GM12872 (cell line): Measurements from ENCODE around the gene SLC16A3.
A peak's percentile ranks its signal among the peaks of the same experiment; 100 is the strongest.

Experiments used
- TF ChIP-seq, protein P1 (sequence below): IDR thresholded peaks from 3 replicates; pipeline ENCODE4 v1.5.1; 2011; ENCODE audit warnings: low read depth, mild to moderate bottlenecking, low read length, moderate library complexity; ENCODE audit not compliant: insufficient read depth

Gene SLC16A3

DNA sequence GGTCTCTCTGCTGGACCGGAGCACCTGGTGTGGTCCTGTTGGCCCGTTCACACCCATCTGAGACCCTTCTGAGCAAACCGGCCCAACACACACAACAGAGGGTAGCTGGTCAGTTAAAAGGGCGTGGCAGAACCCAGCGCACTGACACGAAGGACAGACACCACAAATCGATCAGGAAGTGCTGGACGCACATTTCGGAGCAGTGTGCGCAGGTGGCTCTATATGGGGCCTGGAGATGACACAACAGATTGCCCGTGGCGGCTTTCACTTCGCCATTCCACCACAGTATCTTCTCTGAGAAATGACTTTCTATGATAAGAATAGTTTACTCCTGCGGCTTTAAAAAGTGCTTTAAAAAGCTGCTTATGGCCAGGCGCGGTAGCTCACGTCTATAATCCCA is 28.7 kb upstream of the SLC16A3 start:
- TF ChIP-seq, protein P1, sequence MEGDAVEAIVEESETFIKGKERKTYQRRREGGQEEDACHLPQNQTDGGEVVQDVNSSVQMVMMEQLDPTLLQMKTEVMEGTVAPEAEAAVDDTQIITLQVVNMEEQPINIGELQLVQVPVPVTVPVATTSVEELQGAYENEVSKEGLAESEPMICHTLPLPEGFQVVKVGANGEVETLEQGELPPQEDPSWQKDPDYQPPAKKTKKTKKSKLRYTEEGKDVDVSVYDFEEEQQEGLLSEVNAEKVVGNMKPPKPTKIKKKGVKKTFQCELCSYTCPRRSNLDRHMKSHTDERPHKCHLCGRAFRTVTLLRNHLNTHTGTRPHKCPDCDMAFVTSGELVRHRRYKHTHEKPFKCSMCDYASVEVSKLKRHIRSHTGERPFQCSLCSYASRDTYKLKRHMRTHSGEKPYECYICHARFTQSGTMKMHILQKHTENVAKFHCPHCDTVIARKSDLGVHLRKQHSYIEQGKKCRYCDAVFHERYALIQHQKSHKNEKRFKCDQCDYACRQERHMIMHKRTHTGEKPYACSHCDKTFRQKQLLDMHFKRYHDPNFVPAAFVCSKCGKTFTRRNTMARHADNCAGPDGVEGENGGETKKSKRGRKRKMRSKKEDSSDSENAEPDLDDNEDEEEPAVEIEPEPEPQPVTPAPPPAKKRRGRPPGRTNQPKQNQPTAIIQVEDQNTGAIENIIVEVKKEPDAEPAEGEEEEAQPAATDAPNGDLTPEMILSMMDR, result no peak

DNA sequence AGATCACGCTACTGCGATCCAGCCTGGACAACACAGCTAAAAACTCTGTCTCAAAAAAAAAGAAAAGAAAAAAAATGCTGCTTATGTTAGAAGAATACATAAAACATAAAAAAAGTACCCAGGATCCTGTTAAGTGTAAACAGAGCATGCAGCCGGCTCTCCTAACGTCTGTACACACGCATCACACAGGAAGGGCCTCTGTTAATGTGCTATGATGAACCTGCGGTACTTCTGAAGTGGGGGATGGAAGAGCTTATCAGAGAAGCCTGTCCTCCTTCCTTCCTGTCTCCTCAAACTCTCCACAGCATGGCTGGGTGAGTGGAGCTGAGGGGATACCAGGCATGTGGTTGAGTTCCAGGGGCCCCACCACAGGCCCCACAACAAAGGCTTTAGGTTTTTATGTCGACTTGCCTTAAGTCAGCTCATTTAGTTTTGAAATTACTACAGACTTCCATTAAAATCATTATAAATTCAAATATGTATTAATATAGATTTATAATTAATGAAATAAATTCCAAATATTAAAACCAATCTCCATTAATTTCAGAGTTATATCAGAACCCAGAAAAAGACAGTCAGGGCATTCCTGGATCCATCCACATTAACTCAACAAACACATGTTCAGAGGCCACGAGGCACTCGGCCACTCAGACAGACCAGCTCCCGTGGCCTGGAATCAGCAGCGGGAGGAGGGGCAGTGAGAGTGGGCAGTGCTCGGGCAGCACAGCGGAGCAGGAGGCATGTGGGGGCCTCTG is 27.9 kb upstream of the SLC16A3 start:
- TF ChIP-seq, protein P1, result no peak

DNA sequence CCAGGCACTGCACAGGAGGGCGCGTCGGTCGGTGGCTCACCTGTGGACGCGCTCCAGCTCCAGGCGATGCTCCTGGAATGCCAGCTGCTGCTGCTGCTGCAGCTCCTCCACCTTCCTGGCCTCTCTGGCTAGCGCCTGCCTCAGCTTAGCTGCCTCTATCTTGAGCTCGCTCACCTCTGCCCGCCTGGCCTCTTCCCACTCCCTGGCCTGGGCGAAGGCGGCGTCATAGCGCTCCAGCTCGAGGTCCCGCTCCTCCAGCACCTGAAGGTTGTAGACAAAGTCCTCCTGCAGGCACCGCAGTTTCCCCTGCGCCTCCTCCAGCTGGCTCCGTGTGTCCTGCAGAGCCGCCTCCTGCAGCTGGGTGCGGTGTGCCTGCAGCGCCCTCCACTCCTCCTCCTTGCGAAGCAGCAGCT is 27.3 kb upstream of the SLC16A3 start:
- TF ChIP-seq, protein P1, result no peak

DNA sequence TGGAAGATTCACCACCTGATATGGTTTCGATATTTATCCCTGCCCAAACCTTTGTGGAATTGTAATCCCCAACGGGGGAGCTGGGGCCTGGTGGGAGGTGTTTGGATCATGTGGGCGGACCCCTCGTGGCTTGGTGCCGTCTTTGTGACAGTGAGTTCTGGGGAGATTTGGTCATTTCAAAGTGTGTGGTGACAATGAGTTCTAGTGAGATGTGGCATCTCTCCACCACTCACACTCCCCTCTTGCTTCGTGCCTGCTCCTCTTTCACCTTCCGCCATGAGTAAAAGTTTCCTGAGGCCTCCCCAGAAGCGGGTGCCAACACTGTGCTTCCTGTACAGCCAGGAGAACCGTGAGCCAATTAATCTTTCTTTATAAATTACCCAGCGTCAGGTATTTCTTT is 25.9 kb upstream of the SLC16A3 start:
- TF ChIP-seq, protein P1, result no peak

DNA sequence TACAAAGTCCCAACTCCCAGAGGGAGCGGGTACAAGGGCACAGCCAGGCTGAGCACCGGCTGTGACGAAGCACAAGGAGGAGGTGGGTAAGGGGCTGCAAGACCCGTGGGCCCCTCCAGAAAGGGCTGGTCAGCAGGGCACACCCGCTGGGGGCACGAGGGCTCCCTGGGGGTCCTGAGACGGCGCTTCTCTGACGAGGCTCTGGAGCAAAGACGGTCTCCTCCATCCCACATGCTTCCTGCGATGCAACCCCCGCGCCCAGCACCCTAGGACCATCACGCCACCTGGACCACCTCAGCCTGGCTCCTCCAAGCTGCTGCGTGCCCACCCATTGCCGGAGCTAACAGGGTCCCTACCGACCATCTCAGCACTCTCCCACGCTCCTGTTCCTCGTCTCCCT is 24.9 kb upstream of the SLC16A3 start:
- TF ChIP-seq, protein P1, result no peak

DNA sequence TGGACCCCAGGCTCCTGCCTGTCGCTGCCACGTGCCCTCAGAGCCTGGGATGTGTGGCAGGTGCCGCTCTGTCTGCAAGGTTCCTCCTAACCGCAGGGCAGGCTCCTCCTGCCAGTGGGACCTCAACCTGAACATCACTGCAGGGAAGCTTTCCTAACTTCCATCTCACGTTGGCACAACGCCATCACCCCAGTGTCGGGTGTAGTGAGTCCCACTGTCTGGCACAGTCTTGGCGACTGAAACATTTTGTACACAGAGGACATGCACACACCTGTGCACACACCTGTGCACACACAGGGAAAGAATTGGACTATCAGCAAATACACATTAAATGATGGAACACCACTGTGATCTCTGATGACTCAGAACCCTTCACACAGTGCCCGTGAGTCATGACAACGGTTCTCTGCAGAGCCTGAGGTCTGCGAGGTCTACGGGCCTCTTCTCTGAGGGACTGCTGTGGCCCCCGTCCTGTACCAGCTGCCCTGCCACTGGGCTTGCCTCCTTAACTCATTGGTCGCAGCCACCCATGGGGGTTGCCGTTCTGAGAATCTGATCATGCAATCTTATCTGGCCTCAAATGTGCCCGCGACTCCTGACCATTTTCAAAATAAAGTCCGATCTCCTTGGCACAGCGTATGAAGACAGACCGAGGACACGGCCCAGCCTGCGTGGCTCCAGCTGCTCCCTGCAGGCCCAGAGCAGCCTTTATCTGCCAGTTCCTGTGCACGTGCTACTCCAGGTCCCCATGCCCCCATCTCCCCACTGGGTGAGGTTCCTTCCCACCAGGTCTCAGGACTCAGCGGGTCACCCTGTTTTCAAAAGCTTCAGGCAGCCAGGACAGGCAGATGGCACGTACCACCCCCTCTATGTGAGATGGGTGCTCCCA is 23.8 kb upstream of the SLC16A3 start:
- TF ChIP-seq, protein P1, result no peak

DNA sequence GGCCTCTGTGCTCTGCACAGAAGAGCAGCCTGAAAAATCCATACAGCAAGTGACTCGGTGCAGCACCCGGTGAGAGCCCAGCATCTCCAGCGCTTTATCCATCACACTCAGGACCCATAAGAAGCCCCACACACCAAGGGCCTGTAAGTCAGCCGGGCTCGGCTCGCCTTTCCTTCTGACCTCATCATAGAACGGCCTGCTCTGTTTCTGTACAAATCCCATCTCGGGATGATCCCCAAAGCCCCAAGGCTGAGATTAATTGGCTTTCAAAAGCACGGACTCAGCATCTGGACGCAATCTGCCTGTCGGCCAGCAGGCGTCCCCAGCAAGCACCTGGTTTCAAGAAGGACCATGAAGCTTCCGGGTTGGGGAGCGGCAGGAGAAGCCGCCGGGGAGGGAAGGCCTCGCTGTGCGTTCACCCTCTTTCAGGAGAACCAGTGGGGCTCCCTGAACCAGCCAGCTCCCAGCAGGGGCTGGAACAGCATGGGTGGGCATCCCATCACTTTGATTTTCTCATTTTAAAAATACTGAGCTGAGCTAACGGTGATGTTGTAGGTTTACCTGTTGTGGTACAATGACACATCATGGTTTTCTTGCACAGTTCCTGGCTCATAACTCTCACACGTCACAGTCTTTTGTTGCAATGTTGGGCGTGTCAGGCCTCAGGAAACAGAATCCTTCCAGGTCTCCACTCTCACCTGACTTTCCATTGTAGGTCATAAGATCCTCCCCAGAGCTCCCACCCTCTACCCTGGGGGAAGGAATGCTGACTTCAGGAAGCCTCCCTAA is 22.9 kb upstream of the SLC16A3 start:
- TF ChIP-seq, protein P1, result peak; percentile 92
